SK-N-SH treated with all-trans-retinoic acid at 6 μM for 48 hours (cell line): ENCODE results near the gene TMA7B.

ENCODE experiments used
- ATAC-seq: fragments of 200-7000 bp; cut with Tn5 transposase; 3 replicates; pipeline ENCODE4 v1.9.1; 2020; ENCODE audit warnings: mild to moderate bottlenecking, moderate library complexity
- BACH2 ChIP-seq: fragments of 250-450 bp; sonication (Bioruptor Pico); IDR thresholded peaks from 2 replicates; pipeline ENCODE4 v1.9.0; 2021; ENCODE audit warnings: mild to moderate bottlenecking, borderline replicate concordance
- ESRRG ChIP-seq: fragments of 250-450 bp; sonication (Bioruptor Pico); IDR thresholded peaks from 2 replicates; pipeline ENCODE4 v1.6.1; 2021; ENCODE audit warnings: mild to moderate bottlenecking
- GLIS3 ChIP-seq: fragments of 250-450 bp; sonication (Bioruptor Pico); IDR thresholded peaks from 2 replicates; pipeline ENCODE4 v1.5.0; 2020; ENCODE audit warnings: mild to moderate bottlenecking, moderate library complexity
- ISL1 ChIP-seq: fragments of 250-450 bp; sonication (Bioruptor Pico); IDR thresholded peaks from 2 replicates; pipeline ENCODE4 v2.1.2; 2022; ENCODE audit warnings: mild to moderate bottlenecking, moderate library complexity
- OSR1 ChIP-seq: fragments of 250-450 bp; sonication (Bioruptor Pico); IDR thresholded peaks from 2 replicates; pipeline ENCODE4 v1.8.0; 2022; ENCODE audit warnings: moderate library complexity, mild to moderate bottlenecking, inconsistent platforms
- PPARA ChIP-seq: fragments of 250-450 bp; sonication (Bioruptor Pico); IDR thresholded peaks from 2 replicates; pipeline ENCODE4 v1.5.0; 2020; ENCODE audit warnings: mild to moderate bottlenecking, borderline replicate concordance
- RARB ChIP-seq: fragments of 250-450 bp; sonication (Bioruptor Pico); IDR thresholded peaks from 2 replicates; pipeline ENCODE4 v1.8.0; 2021; ENCODE audit warnings: mild to moderate bottlenecking, moderate library complexity
- TOX ChIP-seq: fragments of 250-450 bp; sonication (Bioruptor Pico); IDR thresholded peaks from 2 replicates; pipeline ENCODE4 v1.8.0; 2021; ENCODE audit warnings: mild to moderate bottlenecking, moderate library complexity, borderline replicate concordance
- ZC3H10 ChIP-seq: fragments of 250-450 bp; sonication (Bioruptor Pico); IDR thresholded peaks from 2 replicates; pipeline ENCODE4 v1.5.1; 2021; ENCODE audit warnings: mild to moderate bottlenecking, moderate library complexity
- ZFP3 ChIP-seq: fragments of 250-450 bp; sonication (Bioruptor Pico); IDR thresholded peaks from 2 replicates; pipeline ENCODE4 v1.5.0; 2020; ENCODE audit warnings: mild to moderate bottlenecking, moderate library complexity
- ZFP30 ChIP-seq: fragments of 450-650 bp; formaldehyde crosslinking; IDR thresholded peaks from 2 replicates; pipeline ENCODE4 v1.5.0; 2022; ENCODE audit warnings: mild to moderate bottlenecking, moderate library complexity
- ZNF565 ChIP-seq: fragments of 450-650 bp; formaldehyde crosslinking; conservative IDR thresholded peaks from 2 replicates; pipeline ENCODE4 v1.5.0; 2020; ENCODE audit warnings: low read depth, mild to moderate bottlenecking, moderate library complexity
- ZNF70 ChIP-seq: fragments of 450-650 bp; formaldehyde crosslinking; IDR thresholded peaks from 2 replicates; pipeline ENCODE4 v1.5.0; 2020; ENCODE audit warnings: mild to moderate bottlenecking, moderate library complexity
- ZNF8 ChIP-seq: fragments of 450-650 bp; formaldehyde crosslinking; IDR thresholded peaks from 2 replicates; pipeline ENCODE4 v1.5.0; 2020; ENCODE audit warnings: mild to moderate bottlenecking, moderate library complexity
- TF ChIP-seq, protein P1 (sequence below): fragments of 250-450 bp; sonication (Bioruptor Pico); IDR thresholded peaks from 2 replicates; pipeline ENCODE4 v1.8.0; 2020; ENCODE audit warnings: mild to moderate bottlenecking, moderate library complexity, borderline replicate concordance
- TF ChIP-seq, protein P2 (sequence below): fragments of 250-450 bp; sonication (Bioruptor Pico); IDR thresholded peaks from 2 replicates; pipeline ENCODE4 v1.8.0; 2021; ENCODE audit warnings: low read depth, mild to moderate bottlenecking, moderate library complexity, borderline replicate concordance
- TF ChIP-seq, protein P3 (sequence below): fragments of 250-450 bp; sonication (Bioruptor Pico); IDR thresholded peaks from 2 replicates; pipeline ENCODE4 v1.5.1; 2020; ENCODE audit warnings: low read depth, mild to moderate bottlenecking, moderate library complexity
- TF ChIP-seq, protein P4 (sequence below): fragments of 250-450 bp; sonication (Bioruptor Pico); IDR thresholded peaks from 2 replicates; pipeline ENCODE4 v1.5.0; 2020; ENCODE audit warnings: mild to moderate bottlenecking, moderate library complexity
- TF ChIP-seq, protein P5 (sequence below): fragments of 250-450 bp; sonication (Bioruptor Pico); IDR thresholded peaks from 2 replicates; pipeline ENCODE4 v1.5.1; 2021; ENCODE audit warnings: mild to moderate bottlenecking, moderate library complexity

Gene TMA7B

DNA sequence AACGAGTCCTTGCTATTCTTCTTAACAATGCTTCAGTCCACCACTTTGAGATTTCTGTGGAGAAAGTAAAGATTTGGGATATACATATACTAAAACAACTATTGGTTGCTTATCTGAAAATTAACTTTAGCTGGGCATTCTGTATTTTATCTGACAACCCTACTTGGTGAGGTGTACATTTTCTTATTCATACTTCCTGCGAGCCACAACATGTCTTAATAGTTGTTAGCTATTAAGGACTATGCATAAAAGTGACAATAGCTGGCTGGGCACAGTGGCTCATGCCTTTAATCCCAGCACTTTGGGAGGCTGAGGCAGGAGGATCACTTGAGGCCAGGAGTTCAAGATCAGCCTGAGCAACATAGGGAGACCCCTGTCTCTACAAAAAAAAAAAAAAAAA, 28.0 kb upstream of the TMA7B start (continued):
- TF ChIP-seq, protein P1, sequence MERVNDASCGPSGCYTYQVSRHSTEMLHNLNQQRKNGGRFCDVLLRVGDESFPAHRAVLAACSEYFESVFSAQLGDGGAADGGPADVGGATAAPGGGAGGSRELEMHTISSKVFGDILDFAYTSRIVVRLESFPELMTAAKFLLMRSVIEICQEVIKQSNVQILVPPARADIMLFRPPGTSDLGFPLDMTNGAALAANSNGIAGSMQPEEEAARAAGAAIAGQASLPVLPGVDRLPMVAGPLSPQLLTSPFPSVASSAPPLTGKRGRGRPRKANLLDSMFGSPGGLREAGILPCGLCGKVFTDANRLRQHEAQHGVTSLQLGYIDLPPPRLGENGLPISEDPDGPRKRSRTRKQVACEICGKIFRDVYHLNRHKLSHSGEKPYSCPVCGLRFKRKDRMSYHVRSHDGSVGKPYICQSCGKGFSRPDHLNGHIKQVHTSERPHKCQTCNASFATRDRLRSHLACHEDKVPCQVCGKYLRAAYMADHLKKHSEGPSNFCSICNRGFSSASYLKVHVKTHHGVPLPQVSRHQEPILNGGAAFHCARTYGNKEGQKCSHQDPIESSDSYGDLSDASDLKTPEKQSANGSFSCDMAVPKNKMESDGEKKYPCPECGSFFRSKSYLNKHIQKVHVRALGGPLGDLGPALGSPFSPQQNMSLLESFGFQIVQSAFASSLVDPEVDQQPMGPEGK (CRISPR knock-in tag), result no peak
- TF ChIP-seq ZFP30 (CRISPR knock-in tag) (no peak), ISL1 (CRISPR knock-in tag) (no peak), ZNF8 (CRISPR knock-in tag) (no peak), ZFP3 (CRISPR knock-in tag) (no peak)
- TF ChIP-seq, protein P2, sequence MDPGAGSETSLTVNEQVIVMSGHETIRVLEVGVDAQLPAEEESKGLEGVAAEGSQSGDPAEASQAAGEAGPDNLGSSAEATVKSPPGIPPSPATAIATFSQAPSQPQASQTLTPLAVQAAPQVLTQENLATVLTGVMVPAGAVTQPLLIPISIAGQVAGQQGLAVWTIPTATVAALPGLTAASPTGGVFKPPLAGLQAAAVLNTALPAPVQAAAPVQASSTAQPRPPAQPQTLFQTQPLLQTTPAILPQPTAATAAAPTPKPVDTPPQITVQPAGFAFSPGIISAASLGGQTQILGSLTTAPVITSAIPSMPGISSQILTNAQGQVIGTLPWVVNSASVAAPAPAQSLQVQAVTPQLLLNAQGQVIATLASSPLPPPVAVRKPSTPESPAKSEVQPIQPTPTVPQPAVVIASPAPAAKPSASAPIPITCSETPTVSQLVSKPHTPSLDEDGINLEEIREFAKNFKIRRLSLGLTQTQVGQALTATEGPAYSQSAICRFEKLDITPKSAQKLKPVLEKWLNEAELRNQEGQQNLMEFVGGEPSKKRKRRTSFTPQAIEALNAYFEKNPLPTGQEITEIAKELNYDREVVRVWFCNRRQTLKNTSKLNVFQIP (CRISPR knock-in tag), result no peak
- TF ChIP-seq, protein P3, sequence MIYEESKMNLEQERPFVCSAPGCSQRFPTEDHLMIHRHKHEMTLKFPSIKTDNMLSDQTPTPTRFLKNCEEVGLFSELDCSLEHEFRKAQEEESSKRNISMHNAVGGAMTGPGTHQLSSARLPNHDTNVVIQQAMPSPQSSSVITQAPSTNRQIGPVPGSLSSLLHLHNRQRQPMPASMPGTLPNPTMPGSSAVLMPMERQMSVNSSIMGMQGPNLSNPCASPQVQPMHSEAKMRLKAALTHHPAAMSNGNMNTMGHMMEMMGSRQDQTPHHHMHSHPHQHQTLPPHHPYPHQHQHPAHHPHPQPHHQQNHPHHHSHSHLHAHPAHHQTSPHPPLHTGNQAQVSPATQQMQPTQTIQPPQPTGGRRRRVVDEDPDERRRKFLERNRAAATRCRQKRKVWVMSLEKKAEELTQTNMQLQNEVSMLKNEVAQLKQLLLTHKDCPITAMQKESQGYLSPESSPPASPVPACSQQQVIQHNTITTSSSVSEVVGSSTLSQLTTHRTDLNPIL (CRISPR knock-in tag), result no peak

DNA sequence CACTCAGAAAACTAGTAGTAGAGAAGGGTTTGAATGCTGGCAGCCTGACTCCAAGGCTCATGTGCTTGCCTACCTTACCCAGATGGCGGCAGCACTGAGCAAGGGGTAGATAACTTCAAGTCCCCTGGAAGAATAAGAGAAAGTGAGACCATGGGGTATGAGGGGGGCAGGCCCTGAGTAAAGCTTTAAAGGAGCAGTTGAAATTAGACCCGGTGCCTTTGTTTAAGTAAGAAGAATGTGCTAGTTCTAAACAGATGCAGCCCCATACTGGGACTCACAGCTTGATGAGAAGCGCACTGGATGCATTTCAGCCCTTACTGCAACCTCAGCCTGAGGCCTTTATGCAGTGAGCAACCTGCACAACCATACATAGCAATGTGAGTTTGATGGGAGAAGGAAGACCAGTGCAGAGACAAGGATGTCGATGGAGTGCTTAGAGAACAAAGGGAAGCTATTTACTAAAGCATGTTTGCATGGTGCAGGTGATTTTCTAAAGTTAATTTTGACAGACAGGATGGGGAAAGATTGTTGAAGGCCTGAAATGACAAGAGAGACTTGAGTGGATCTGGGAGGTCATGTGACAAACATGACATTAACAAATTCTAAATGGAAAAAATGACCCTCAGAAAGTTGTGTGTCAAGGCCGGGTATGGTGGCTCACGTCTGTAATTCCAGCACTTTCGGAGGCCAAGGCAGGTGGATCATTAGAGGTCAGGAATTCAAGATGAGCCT, 27.1 kb upstream of the TMA7B start:
- no peak for ATAC-seq
- TF ChIP-seq, protein P4, sequence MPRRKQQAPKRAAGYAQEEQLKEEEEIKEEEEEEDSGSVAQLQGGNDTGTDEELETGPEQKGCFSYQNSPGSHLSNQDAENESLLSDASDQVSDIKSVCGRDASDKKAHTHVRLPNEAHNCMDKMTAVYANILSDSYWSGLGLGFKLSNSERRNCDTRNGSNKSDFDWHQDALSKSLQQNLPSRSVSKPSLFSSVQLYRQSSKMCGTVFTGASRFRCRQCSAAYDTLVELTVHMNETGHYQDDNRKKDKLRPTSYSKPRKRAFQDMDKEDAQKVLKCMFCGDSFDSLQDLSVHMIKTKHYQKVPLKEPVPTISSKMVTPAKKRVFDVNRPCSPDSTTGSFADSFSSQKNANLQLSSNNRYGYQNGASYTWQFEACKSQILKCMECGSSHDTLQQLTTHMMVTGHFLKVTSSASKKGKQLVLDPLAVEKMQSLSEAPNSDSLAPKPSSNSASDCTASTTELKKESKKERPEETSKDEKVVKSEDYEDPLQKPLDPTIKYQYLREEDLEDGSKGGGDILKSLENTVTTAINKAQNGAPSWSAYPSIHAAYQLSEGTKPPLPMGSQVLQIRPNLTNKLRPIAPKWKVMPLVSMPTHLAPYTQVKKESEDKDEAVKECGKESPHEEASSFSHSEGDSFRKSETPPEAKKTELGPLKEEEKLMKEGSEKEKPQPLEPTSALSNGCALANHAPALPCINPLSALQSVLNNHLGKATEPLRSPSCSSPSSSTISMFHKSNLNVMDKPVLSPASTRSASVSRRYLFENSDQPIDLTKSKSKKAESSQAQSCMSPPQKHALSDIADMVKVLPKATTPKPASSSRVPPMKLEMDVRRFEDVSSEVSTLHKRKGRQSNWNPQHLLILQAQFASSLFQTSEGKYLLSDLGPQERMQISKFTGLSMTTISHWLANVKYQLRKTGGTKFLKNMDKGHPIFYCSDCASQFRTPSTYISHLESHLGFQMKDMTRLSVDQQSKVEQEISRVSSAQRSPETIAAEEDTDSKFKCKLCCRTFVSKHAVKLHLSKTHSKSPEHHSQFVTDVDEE (CRISPR knock-in tag), result no peak
- TF ChIP-seq BACH2 (CRISPR knock-in tag), result no peak

DNA sequence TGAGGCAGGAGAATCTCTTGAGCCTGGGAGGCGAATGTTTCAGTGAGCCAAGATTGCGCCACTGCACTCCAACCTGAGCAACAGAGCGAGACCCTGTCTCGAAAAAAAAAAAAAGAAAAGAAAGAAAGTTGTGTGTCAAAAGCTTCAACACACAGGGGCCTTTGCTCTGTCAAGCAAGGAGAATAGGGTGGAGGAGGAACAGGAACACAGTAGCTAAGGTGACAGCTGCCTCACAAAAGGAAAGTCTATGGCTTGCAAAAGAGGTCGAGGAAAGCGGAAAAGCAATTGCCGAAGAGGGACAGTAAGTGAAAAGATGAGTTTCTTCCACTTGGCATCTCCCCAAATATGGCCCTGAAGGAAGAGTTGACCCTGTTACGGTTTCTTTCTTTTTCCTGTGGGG, 26.5 kb upstream of the TMA7B start:
- no peak for TF ChIP-seq GLIS3 (CRISPR knock-in tag)
- no peak for TF ChIP-seq ZNF565 (CRISPR knock-in tag)
- TF ChIP-seq ZFP30 (CRISPR knock-in tag), result no peak
- TF ChIP-seq OSR1 (CRISPR knock-in tag), result no peak
- no peak for TF ChIP-seq ISL1 (CRISPR knock-in tag)
- TF ChIP-seq, all 23 proteins: peak for 0
- ATAC-seq, result no peak

DNA sequence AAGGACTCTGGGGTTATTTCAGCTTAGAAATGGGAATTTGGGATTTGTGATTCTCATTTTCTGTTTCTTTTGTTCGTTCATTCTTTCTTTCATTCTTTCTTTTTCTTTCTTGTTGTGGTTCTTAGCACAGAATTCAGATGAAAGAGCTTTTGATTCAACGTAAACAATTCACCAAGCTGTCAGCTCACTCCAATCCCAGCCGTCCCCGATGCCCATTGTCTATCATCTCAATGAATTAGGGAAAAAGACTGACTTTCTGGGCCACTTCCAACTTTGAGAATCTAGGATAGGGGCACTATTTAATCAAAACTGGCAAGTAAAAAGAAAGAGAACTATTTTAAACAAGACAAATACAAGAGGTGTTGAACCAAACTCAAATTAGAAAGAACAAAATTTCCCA, 25.1 kb upstream of the TMA7B start:
- TF ChIP-seq ZC3H10 (no peak), ESRRG (CRISPR knock-in tag) (no peak), ZFP3 (CRISPR knock-in tag) (no peak), ZFP30 (CRISPR knock-in tag) (no peak), PPARA (CRISPR knock-in tag) (no peak), ZNF8 (CRISPR knock-in tag) (no peak), ISL1 (CRISPR knock-in tag) (no peak), ZNF565 (CRISPR knock-in tag) (no peak), ZNF70 (CRISPR knock-in tag) (no peak), TOX (CRISPR knock-in tag) (no peak), RARB (CRISPR knock-in tag) (no peak), GLIS3 (CRISPR knock-in tag) (no peak), OSR1 (CRISPR knock-in tag) (no peak), BACH2 (CRISPR knock-in tag) (no peak)
- TF ChIP-seq, protein P4 (CRISPR knock-in tag), result no peak
- TF ChIP-seq, protein P3 (CRISPR knock-in tag), result no peak
- TF ChIP-seq, protein P5, sequence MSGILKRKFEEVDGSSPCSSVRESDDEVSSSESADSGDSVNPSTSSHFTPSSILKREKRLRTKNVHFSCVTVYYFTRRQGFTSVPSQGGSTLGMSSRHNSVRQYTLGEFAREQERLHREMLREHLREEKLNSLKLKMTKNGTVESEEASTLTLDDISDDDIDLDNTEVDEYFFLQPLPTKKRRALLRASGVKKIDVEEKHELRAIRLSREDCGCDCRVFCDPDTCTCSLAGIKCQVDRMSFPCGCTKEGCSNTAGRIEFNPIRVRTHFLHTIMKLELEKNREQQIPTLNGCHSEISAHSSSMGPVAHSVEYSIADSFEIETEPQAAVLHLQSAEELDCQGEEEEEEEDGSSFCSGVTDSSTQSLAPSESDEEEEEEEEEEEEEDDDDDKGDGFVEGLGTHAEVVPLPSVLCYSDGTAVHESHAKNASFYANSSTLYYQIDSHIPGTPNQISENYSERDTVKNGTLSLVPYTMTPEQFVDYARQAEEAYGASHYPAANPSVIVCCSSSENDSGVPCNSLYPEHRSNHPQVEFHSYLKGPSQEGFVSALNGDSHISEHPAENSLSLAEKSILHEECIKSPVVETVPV (CRISPR knock-in tag), result no peak
- TF ChIP-seq, all 23 proteins: peak for 0
- no peak for ATAC-seq
